SK-N-SH treated with all-trans-retinoic acid at 6 μM for 48 hours (cell line): Measurements from ENCODE around the gene ZBTB7B.

ENCODE experiments used
- PATZ1 ChIP-seq: fragments of 250-450 bp; sonication (Bioruptor Pico); IDR thresholded peaks from 2 replicates; pipeline ENCODE4 v1.8.0; 2020; ENCODE audit warnings: mild to moderate bottlenecking, moderate library complexity, borderline replicate concordance
- PPARA ChIP-seq: fragments of 250-450 bp; sonication (Bioruptor Pico); IDR thresholded peaks from 2 replicates; pipeline ENCODE4 v1.5.0; 2020; ENCODE audit warnings: mild to moderate bottlenecking, borderline replicate concordance
- SNAI2 ChIP-seq: fragments of 250-450 bp; sonication (Bioruptor Pico); IDR thresholded peaks from 2 replicates; pipeline ENCODE4 v1.5.0; 2020; ENCODE audit warnings: mild to moderate bottlenecking, moderate library complexity
- TOX ChIP-seq: fragments of 250-450 bp; sonication (Bioruptor Pico); IDR thresholded peaks from 2 replicates; pipeline ENCODE4 v1.8.0; 2021; ENCODE audit warnings: mild to moderate bottlenecking, moderate library complexity, borderline replicate concordance
- ZFP30 ChIP-seq: fragments of 450-650 bp; formaldehyde crosslinking; IDR thresholded peaks from 2 replicates; pipeline ENCODE4 v1.5.0; 2022; ENCODE audit warnings: mild to moderate bottlenecking, moderate library complexity
- ZNF565 ChIP-seq: fragments of 450-650 bp; formaldehyde crosslinking; conservative IDR thresholded peaks from 2 replicates; pipeline ENCODE4 v1.5.0; 2020; ENCODE audit warnings: low read depth, mild to moderate bottlenecking, moderate library complexity

DNA sequence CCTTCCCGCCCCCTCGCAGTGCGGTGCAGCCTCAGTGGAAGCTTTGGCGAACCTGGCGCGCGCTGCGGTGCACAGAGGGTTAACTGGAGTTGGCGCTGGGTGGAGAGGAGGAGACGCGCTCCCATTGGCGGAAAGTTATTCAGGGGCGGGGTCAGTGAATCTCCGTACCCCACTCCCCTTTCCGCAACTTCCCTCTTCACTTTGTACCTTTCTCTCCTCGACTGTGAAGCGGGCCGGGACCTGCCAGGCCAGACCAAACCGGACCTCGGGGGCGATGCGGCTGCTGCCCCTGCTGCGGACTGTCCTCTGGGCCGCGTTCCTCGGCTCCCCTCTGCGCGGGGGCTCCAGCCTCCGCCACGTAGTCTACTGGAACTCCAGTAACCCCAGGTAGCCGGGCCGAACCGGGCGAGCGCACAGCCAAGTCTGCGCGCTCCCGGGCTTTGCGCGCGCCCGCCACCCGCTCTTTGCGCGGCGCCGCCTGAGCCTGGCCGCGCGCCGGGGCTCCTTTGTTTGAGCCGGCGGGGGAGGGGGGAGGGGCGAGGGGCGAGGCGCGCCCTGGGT lies 61.0 kb downstream of the ZBTB7B start, which contains the start of gene EFNA4:
- TF ChIP-seq TOX (CRISPR knock-in tag) (no peak), ZFP30 (CRISPR knock-in tag) (no peak), PATZ1 (CRISPR knock-in tag) (no peak), ZNF565 (no peak), PPARA (CRISPR knock-in tag) (no peak), SNAI2 (CRISPR knock-in tag) (no peak)
